HepG2 (cell line): ENCODE measurements around the gene RPS6KA3.

ENCODE experiments used
- ARNT ChIP-seq: fragments of 450-650 bp; IDR thresholded peaks from 2 replicates; pipeline ENCODE4 v1.6.1; 2017
- CBX5 ChIP-seq: sonication (generic); formaldehyde crosslinking; IDR thresholded peaks from 2 replicates; pipeline ENCODE4 v1.4.0; 2020; ENCODE audit warnings: missing genetic modification reagents, borderline replicate concordance
- CHD2 ChIP-seq: IDR thresholded peaks from 2 replicates; pipeline ENCODE4 v1.6.1; 2011; ENCODE audit warnings: low read depth, low read length, improper control_type of control experiment
- NAIF1 ChIP-seq: sonication (generic); formaldehyde crosslinking; IDR thresholded peaks from 2 replicates; pipeline ENCODE4 v1.5.0; 2020; ENCODE audit warnings: mild to moderate bottlenecking, missing genetic modification reagents, borderline replicate concordance
- POLR2A ChIP-seq, 2 experiments: IDR thresholded peaks; 2 replicates each; pipeline ENCODE4 v1.6.1; 2011; ENCODE audit warnings: low read depth in 2 of 2, low read length in 2 of 2, mild to moderate bottlenecking in 1 of 2, moderate library complexity in 1 of 2; ENCODE audit not compliant: insufficient read depth in 1 of 2
- RFXANK ChIP-seq: IDR thresholded peaks from 2 replicates; pipeline ENCODE4 v1.6.1; 2016
- ZBTB33 ChIP-seq: sonication (generic); formaldehyde crosslinking; IDR thresholded peaks from 2 replicates; pipeline ENCODE4 v1.4.0; 2020; ENCODE audit warnings: missing genetic modification reagents
- ZNF18 ChIP-seq: sonication (generic); formaldehyde crosslinking; IDR thresholded peaks from 2 replicates; pipeline ENCODE4 v1.8.0; 2022; ENCODE audit warnings: mild to moderate bottlenecking, missing genetic modification reagents; ENCODE audit not compliant: insufficient replicate concordance
- TF ChIP-seq, protein P1 (sequence below): sonication (generic); formaldehyde crosslinking; IDR thresholded peaks from 2 replicates; pipeline ENCODE4 v1.5.0; 2020; ENCODE audit warnings: mild to moderate bottlenecking, missing genetic modification reagents, moderate library complexity

DNA sequence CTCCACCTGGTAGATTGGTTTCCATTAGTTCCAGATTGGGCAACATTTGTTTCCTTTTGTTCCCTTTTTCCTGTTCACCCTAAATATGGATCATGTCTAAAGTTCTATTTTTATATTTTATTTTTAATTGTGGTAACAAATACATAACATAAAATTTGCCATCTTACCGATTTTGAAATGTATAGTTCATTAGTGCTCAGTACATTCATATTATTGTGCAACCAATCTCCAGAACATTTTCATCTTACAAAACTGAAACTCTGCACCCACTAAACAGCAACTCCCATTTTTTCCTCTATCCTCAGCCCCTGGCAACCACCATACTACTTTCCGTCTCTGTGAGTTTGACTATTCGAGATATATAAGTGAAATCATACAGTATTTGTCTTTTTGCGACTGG is 14.2 kb upstream of the RPS6KA3 start:
- no peak for TF ChIP-seq ZNF18
- TF ChIP-seq, protein P1, sequence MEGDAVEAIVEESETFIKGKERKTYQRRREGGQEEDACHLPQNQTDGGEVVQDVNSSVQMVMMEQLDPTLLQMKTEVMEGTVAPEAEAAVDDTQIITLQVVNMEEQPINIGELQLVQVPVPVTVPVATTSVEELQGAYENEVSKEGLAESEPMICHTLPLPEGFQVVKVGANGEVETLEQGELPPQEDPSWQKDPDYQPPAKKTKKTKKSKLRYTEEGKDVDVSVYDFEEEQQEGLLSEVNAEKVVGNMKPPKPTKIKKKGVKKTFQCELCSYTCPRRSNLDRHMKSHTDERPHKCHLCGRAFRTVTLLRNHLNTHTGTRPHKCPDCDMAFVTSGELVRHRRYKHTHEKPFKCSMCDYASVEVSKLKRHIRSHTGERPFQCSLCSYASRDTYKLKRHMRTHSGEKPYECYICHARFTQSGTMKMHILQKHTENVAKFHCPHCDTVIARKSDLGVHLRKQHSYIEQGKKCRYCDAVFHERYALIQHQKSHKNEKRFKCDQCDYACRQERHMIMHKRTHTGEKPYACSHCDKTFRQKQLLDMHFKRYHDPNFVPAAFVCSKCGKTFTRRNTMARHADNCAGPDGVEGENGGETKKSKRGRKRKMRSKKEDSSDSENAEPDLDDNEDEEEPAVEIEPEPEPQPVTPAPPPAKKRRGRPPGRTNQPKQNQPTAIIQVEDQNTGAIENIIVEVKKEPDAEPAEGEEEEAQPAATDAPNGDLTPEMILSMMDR (CRISPR knock-in tag) = no peak
- TF ChIP-seq NAIF1 (CRISPR knock-in tag) = no peak
- TF ChIP-seq CBX5 (CRISPR knock-in tag) = no peak
- TF ChIP-seq ARNT = no peak
- no peak for TF ChIP-seq RFXANK (CRISPR knock-in tag)
- TF ChIP-seq POLR2A (IDR thresholded peaks at IDR 0.05; ENCODE audit: insufficient read depth in 1 of 2, low read depth in 2 of 2, low read length in 2 of 2) = no peak
- no peak for TF ChIP-seq CHD2
- TF ChIP-seq ZBTB33 (CRISPR knock-in tag) = no peak
